ENCODE measurements around the gene PLAGL1. TPM values are rescaled to one million over a fixed set of nuclear protein-coding genes. Genes with fewer than 3 reads are reported as not detected.

Gene PLAGL1
- total and polyA plus RNA-seq, 2 experiments from 2014 or later = 48.6 to 88.9 TPM

- H3K4me2 ChIP-seq = peak overlapping the region; percentile 75
- DNase-seq (ENCODE audit: low spot score) = peak; percentile 50
- H3K27ac ChIP-seq = peak overlapping the region; percentile 79
- peaks cover 25% of the 10 kb centered on the region for H3K79me2 ChIP-seq
- H3K9me3 ChIP-seq (ENCODE audit: low read depth) = peaks cover 6% of the 10 kb centered on the region
- 40% methylated on average over 21 of the region's 21 CpGs for WGBS (ENCODE audit: low lambda C conversion rate, missing lambda C conversion rate)
- no peaks in the 10 kb centered on the region for H3K9me2 ChIP-seq (replicated peaks; ENCODE audit: insufficient read depth)
- H2AFZ ChIP-seq = peak overlapping the region; percentile 28
- peak overlapping the region; percentile 40 for H3K4me3 ChIP-seq
- no peak for TF ChIP-seq CTCF (IDR thresholded peaks at IDR 0.05; ENCODE audit: poor library complexity)
- no peak for TF ChIP-seq EZH2phosphoT487 (IDR thresholded peaks at IDR 0.05; ENCODE audit: low read depth, severe bottlenecking, unreplicated experiment)
- TF ChIP-seq EZH2 (IDR thresholded peaks at IDR 0.05; ENCODE audit: borderline replicate concordance) = no peak
- no peaks in the 10 kb centered on the region for H4K20me1 ChIP-seq (ENCODE audit: insufficient read depth, poor library complexity, severe bottlenecking)
- no peaks in the 10 kb centered on the region for H3K27me3 ChIP-seq
- no peaks in the 10 kb centered on the region for H3K36me3 ChIP-seq (replicated peaks; ENCODE audit: insufficient read depth, low read depth)
- H3K4me1 ChIP-seq (ENCODE audit: insufficient read depth) = no peaks in the 10 kb centered on the region
Observed at GRCh38 chr6:144006736-144007477, 1.2 kb downstream of the PLAGL1 start.

- Histone ChIP-seq H3K27ac (no peak overlapping the region), H3K4me3 (no peak overlapping the region), H3K9me3 (ENCODE audit: low read depth) (peaks cover 6% of the 10 kb centered on the region), H3K36me3 (replicated peaks; ENCODE audit: insufficient read depth, low read depth) (no peaks in the 10 kb centered on the region), H2AFZ (no peak overlapping the region), H4K20me1 (ENCODE audit: insufficient read depth, poor library complexity, severe bottlenecking) (peaks cover 5% of the 10 kb centered on the region), H3K9me2 (replicated peaks; ENCODE audit: insufficient read depth) (no peaks in the 10 kb centered on the region), H3K79me2 (peaks cover 35% of the 10 kb centered on the region), H3K4me2 (no peak overlapping the region), H3K27me3 (no peaks in the 10 kb centered on the region), H3K4me1 (ENCODE audit: insufficient read depth) (no peaks in the 10 kb centered on the region)
- WGBS (ENCODE audit: low lambda C conversion rate, missing lambda C conversion rate) = 94% methylated on average over 3 of the region's 3 CpGs
- TF ChIP-seq CTCF (IDR thresholded peaks at IDR 0.05; ENCODE audit: poor library complexity) (no peak), EZH2phosphoT487 (IDR thresholded peaks at IDR 0.05; ENCODE audit: low read depth, severe bottlenecking, unreplicated experiment) (no peak), EZH2 (IDR thresholded peaks at IDR 0.05; ENCODE audit: borderline replicate concordance) (no peak)
- DNase-seq (ENCODE audit: low spot score) = no peak
Observed at GRCh38 chr6:143999406-143999805, 8.7 kb downstream of the PLAGL1 start.

- no peaks in the 10 kb centered on the region for H3K36me3 ChIP-seq (replicated peaks; ENCODE audit: insufficient read depth, low read depth)
- peaks cover 5% of the 10 kb centered on the region for H4K20me1 ChIP-seq (ENCODE audit: insufficient read depth, poor library complexity, severe bottlenecking)
- no peaks in the 10 kb centered on the region for H3K9me2 ChIP-seq (replicated peaks; ENCODE audit: insufficient read depth)
- no peak for TF ChIP-seq EZH2 (IDR thresholded peaks at IDR 0.05; ENCODE audit: borderline replicate concordance)
- H2AFZ ChIP-seq = no peak overlapping the region
- no peaks in the 10 kb centered on the region for H3K4me1 ChIP-seq (ENCODE audit: insufficient read depth)
- no peak overlapping the region for H3K4me3 ChIP-seq
- H3K27me3 ChIP-seq = no peaks in the 10 kb centered on the region
- WGBS (ENCODE audit: low lambda C conversion rate, missing lambda C conversion rate) = 96% methylated on average over 2 of the region's 2 CpGs
- H3K79me2 ChIP-seq = peaks cover 28% of the 10 kb centered on the region
- no peak for DNase-seq (ENCODE audit: low spot score)
- peaks cover 6% of the 10 kb centered on the region for H3K9me3 ChIP-seq (ENCODE audit: low read depth)
- H3K4me2 ChIP-seq = no peak overlapping the region
- no peak overlapping the region for H3K27ac ChIP-seq
Observed at GRCh38 chr6:143998686-143999085, 9.4 kb downstream of the PLAGL1 start.

- Histone ChIP-seq H3K4me2 (no peak overlapping the region), H3K4me1 (ENCODE audit: insufficient read depth) (no peaks in the 10 kb centered on the region), H3K9me3 (ENCODE audit: low read depth) (no peaks in the 10 kb centered on the region), H2AFZ (no peak overlapping the region), H3K36me3 (replicated peaks; ENCODE audit: insufficient read depth, low read depth) (no peaks in the 10 kb centered on the region), H4K20me1 (ENCODE audit: insufficient read depth, poor library complexity, severe bottlenecking) (no peaks in the 10 kb centered on the region), H3K27me3 (no peaks in the 10 kb centered on the region), H3K4me3 (no peak overlapping the region), H3K79me2 (peaks cover 23% of the 10 kb centered on the region), H3K27ac (no peak overlapping the region), H3K9me2 (replicated peaks; ENCODE audit: insufficient read depth) (no peaks in the 10 kb centered on the region)
- TF ChIP-seq EZH2phosphoT487 (IDR thresholded peaks at IDR 0.05; ENCODE audit: low read depth, severe bottlenecking, unreplicated experiment) (no peak), EZH2 (IDR thresholded peaks at IDR 0.05; ENCODE audit: borderline replicate concordance) (no peak), CTCF (IDR thresholded peaks at IDR 0.05; ENCODE audit: poor library complexity) (no peak)
- WGBS (ENCODE audit: low lambda C conversion rate, missing lambda C conversion rate) = 79% methylated on average over 7 of the region's 7 CpGs
- no peak for DNase-seq (ENCODE audit: low spot score)
Observed at GRCh38 chr6:143993965-143994646, 14.0 kb downstream of the PLAGL1 start.

Data from hepatocyte (in vitro differentiated cells).